ENCODE results near the gene TUFT1.

GRCh38 chr1:151516031-151516511 lies 24.0 kb upstream of the TUFT1 start:
- TF ChIP-seq GTF2F1 (IDR thresholded peaks at IDR 0.05; ENCODE audit: low read length) = no peak
- TF ChIP-seq ZBTB21 (CRISPR knock-in tag; IDR thresholded peaks at IDR 0.05) = no peak
